Loucy (cell line): ENCODE data around the gene SEC16A.

ENCODE experiments used
- H2AFZ ChIP-seq: fragments of 200-600 bp; sonication (generic); 2 replicates; pipeline ENCODE4 v1.6.0; 2016; ENCODE audit warnings: antibody characterized with exemption, mild to moderate bottlenecking, low read length, moderate library complexity
- H3F3A ChIP-seq: fragments of 200-600 bp; 2 replicates; pipeline ENCODE4 v1.6.0; 2016; ENCODE audit warnings: antibody characterized with exemption, low read depth, mild to moderate bottlenecking
- H3K27me3 ChIP-seq: fragments of 200-600 bp; sonication (generic); 2 replicates; pipeline ENCODE4 v1.6.1; 2014; ENCODE audit warnings: low read length, mild to moderate bottlenecking; ENCODE audit not compliant: insufficient read depth, poor library complexity, severe bottlenecking
- H3K36me3 ChIP-seq: fragments of 200-600 bp; sonication (generic); 2 replicates; pipeline ENCODE4 v1.6.1; 2016; ENCODE audit warnings: low read length; ENCODE audit not compliant: insufficient read depth
- H3K4me1 ChIP-seq: fragments of 200-600 bp; sonication (generic); 2 replicates; pipeline ENCODE4 v1.5.1; 2014; ENCODE audit warnings: low read length, mild to moderate bottlenecking; ENCODE audit not compliant: insufficient read depth, poor library complexity, severe bottlenecking
- H3K4me2 ChIP-seq: fragments of 200-600 bp; sonication (generic); 2 replicates; pipeline ENCODE4 v1.6.0; 2014; ENCODE audit warnings: antibody characterized with exemption, low read length, low read depth, mild to moderate bottlenecking; ENCODE audit not compliant: poor library complexity, severe bottlenecking
- H3K4me3 ChIP-seq: fragments of 200-600 bp; sonication (generic); 2 replicates; pipeline ENCODE4 v1.5.1; 2014; ENCODE audit warnings: low read length, mild to moderate bottlenecking, mixed read lengths; ENCODE audit not compliant: poor library complexity, severe bottlenecking
- H3K79me2 ChIP-seq: fragments of 200-600 bp; sonication (generic); 2 replicates; pipeline ENCODE4 v1.6.1; 2014; ENCODE audit warnings: low read length; ENCODE audit not compliant: insufficient read depth
- H3K9ac ChIP-seq: fragments of 200-600 bp; sonication (generic); 2 replicates; pipeline ENCODE4 v1.6.0; 2014; ENCODE audit warnings: mild to moderate bottlenecking, low read depth, low read length, moderate library complexity; ENCODE audit not compliant: poor library complexity, severe bottlenecking
- H3K9me2 ChIP-seq: fragments of 200-600 bp; sonication (generic); replicated peaks from 2 replicates; pipeline ENCODE4 v1.6.1; 2016; ENCODE audit warnings: low read depth, low read length, mixed read lengths
- H3K9me3 ChIP-seq: fragments of 200-600 bp; sonication (generic); 2 replicates; pipeline ENCODE4 v1.6.1; 2014; ENCODE audit warnings: mild to moderate bottlenecking, antibody characterized with exemption, low read length, low read depth; ENCODE audit not compliant: insufficient read depth
- H4K20me1 ChIP-seq: fragments of 200-600 bp; sonication (generic); 2 replicates; pipeline ENCODE4 v1.6.0; 2014; ENCODE audit warnings: antibody characterized with exemption, low read length, mild to moderate bottlenecking; ENCODE audit not compliant: insufficient read depth, poor library complexity, severe bottlenecking
- CTCF ChIP-seq: fragments of 200-600 bp; sonication (generic); conservative IDR thresholded peaks from 2 replicates; pipeline ENCODE4 v1.5.1; 2014; ENCODE audit warnings: mild to moderate bottlenecking, antibody characterized with exemption, low read length
- EZH2phosphoT487 ChIP-seq: fragments of 200-600 bp; IDR thresholded peaks from 2 replicates; pipeline ENCODE4 v1.6.1; 2018; ENCODE audit warnings: antibody characterized with exemption, mild to moderate bottlenecking, moderate library complexity, borderline replicate concordance

Gene SEC16A

GRCh38 chr9:136513191-136513590 lies 30.4 kb upstream of the SEC16A start:
- H3K4me1 ChIP-seq, result no peaks in the 10 kb centered on the region
- H3K4me3 ChIP-seq, result no peak overlapping the region
- TF ChIP-seq CTCF (no peak), EZH2phosphoT487 (no peak)
- no peaks in the 10 kb centered on the region for H3F3A ChIP-seq
- no peak overlapping the region for H3K4me2 ChIP-seq
- no peaks in the 10 kb centered on the region for H3K9me2 ChIP-seq
- H4K20me1 ChIP-seq, result no peaks in the 10 kb centered on the region
- H3K27me3 ChIP-seq, result no peaks in the 10 kb centered on the region
- H3K9me3 ChIP-seq, result no peaks in the 10 kb centered on the region
- H3K79me2 ChIP-seq, result no peaks in the 10 kb centered on the region
- H2AFZ ChIP-seq, result no peak overlapping the region
- H3K9ac ChIP-seq, result no peak overlapping the region
- peaks cover 5% of the 10 kb centered on the region; the same call in 1 of the 2 replicates for H3K36me3 ChIP-seq

- no peak overlapping the region for H3K4me2 ChIP-seq
- H3K79me2 ChIP-seq, result no peaks in the 10 kb centered on the region
- peaks cover 5% of the 10 kb centered on the region; the same call in 1 of the 2 replicates for H3K36me3 ChIP-seq
- H3K4me3 ChIP-seq, result no peak overlapping the region
- H3K9me2 ChIP-seq, result no peaks in the 10 kb centered on the region
- H4K20me1 ChIP-seq, result no peaks in the 10 kb centered on the region
- no peak for TF ChIP-seq CTCF
- TF ChIP-seq EZH2phosphoT487, result no peak
- no peaks in the 10 kb centered on the region for H3K9me3 ChIP-seq
- no peak overlapping the region for H2AFZ ChIP-seq
- no peak overlapping the region for H3K9ac ChIP-seq
- H3K4me1 ChIP-seq, result no peaks in the 10 kb centered on the region
- H3K27me3 ChIP-seq, result no peaks in the 10 kb centered on the region
- no peaks in the 10 kb centered on the region for H3F3A ChIP-seq
These were observed 29.8 kb upstream of the SEC16A start for GRCh38 chr9:136512651-136513071.

- Histone ChIP-seq H2AFZ (no peak overlapping the region), H3K4me1 (no peaks in the 10 kb centered on the region), H3K9me3 (no peaks in the 10 kb centered on the region), H3F3A (no peaks in the 10 kb centered on the region), H4K20me1 (no peaks in the 10 kb centered on the region), H3K79me2 (no peaks in the 10 kb centered on the region), H3K36me3 (peaks cover 5% of the 10 kb centered on the region; the same call in 1 of the 2 replicates), H3K9ac (no peak overlapping the region), H3K4me2 (no peak overlapping the region), H3K9me2 (no peaks in the 10 kb centered on the region), H3K27me3 (no peaks in the 10 kb centered on the region), H3K4me3 (no peak overlapping the region)
- TF ChIP-seq EZH2phosphoT487, result no peak
- TF ChIP-seq CTCF, result no peak
These were observed 29.1 kb upstream of the SEC16A start for GRCh38 chr9:136511670-136512592.
